Omental fat pad (tissue), 4 donors: ENCODE measurements around the gene TM7SF3. TPM values are rescaled to one million over a fixed set of nuclear protein-coding genes. Genes with fewer than 3 reads are reported as not detected.
"Not testable (repeated sequence)": the region's sequence is repeated elsewhere in the genome, so short reads cannot be mapped to it uniquely, and the experiment has no call there.

Source experiments
- ATAC-seq: fragments of 150-250 bp; one replicate; pipeline ENCODE4 v1.9.1; 2016; ENCODE audit warnings: mild to moderate bottlenecking, moderate library complexity; ENCODE audit not compliant: low FRiP score
- DNase-seq: peaks from one replicate; pipeline ENCODE4 v3.0.0-alpha.2; 2019; ENCODE audit warnings: low spot score
- CTCF ChIP-seq, 3 donors: fragments of 450-650 bp; IDR thresholded peaks; one replicate each; pipeline ENCODE4 v1.5.1; 2016 to 2017; ENCODE audit warnings: antibody characterized with exemption in 3 of 3, mild to moderate bottlenecking in 3 of 3, moderate library complexity in 2 of 3
- total RNA-seq, 4 donors: library from RNA; depleted of rRNA; stranded (reverse); fragments of >200 nt; gene quantifications; one replicate each; pipeline ENCODE4 v1.1.0, GENCODE V29; 2016

TM7SF3 gene
- total RNA-seq, 4 donors from 2014 or later = 33.9 to 92.5 (median 62.4) TPM

GRCh38 chr12:27052742-27053141, 38.6 kb upstream of the TM7SF3 start:
- ATAC-seq (no peak), DNase-seq (no peak)
- TF ChIP-seq CTCF (IDR thresholded peaks at IDR 0.05) = no peak

GRCh38 chr12:27052176-27052575, 38.0 kb upstream of the TM7SF3 start:
- DNase-seq (no peak), ATAC-seq (no peak)
- no peak for TF ChIP-seq CTCF (IDR thresholded peaks at IDR 0.05)

GRCh38 chr12:27048822-27049752, 34.9 kb upstream of the TM7SF3 start:
- TF ChIP-seq CTCF (IDR thresholded peaks at IDR 0.05) = no peak
- ATAC-seq = no peak
- DNase-seq = no peak

- ATAC-seq, DNase-seq: not testable (repeated sequence)
Observed at GRCh38 chr12:27042018-27042417, 27.8 kb upstream of the TM7SF3 start.

GRCh38 chr12:27040637-27041036, 26.5 kb upstream of the TM7SF3 start:
- not testable (repeated sequence) for DNase-seq, ATAC-seq

GRCh38 chr12:27034607-27035293, 20.6 kb upstream of the TM7SF3 start:
- ATAC-seq (no peak), DNase-seq (no peak)
- TF ChIP-seq CTCF (IDR thresholded peaks at IDR 0.05) = no peak

GRCh38 chr12:27032679-27033078, 18.5 kb upstream of the TM7SF3 start:
- DNase-seq (no peak), ATAC-seq (no peak)
- no peak for TF ChIP-seq CTCF (IDR thresholded peaks at IDR 0.05)

GRCh38 chr12:27031531-27031930, 17.3 kb upstream of the TM7SF3 start:
- DNase-seq = no peak
- no peak for TF ChIP-seq CTCF (IDR thresholded peaks at IDR 0.05)
- ATAC-seq = no peak
